CD14-positive monocyte (primary cell): ENCODE results near the gene LTB4R2. TPM values are rescaled to one million over a fixed set of nuclear protein-coding genes. Genes with fewer than 3 reads are reported as not detected.

Source experiments
- DNase-seq, 3 donors: peaks; one replicate each; pipeline ENCODE4 v3.0.0-alpha.2; 2011 to 2022
- H2AFZ ChIP-seq: 2 replicates; pipeline ENCODE4 v1.6.0; 2012; ENCODE audit warnings: mild to moderate bottlenecking, low read depth, low read length, inconsistent platforms; ENCODE audit not compliant: insufficient read depth, poor library complexity, severe bottlenecking
- H3K27ac ChIP-seq, 2 donors: 1 replicate in 1 of 2; 2 replicates in 1 of 2; pipeline ENCODE4 v1.5.1; 2012 to 2013; ENCODE audit warnings: low read length in 2 of 2, control low read depth in 1 of 2, inconsistent platforms in 1 of 2, low read depth in 1 of 2, mild to moderate bottlenecking in 1 of 2
- H3K27me3 ChIP-seq, 2 donors: one replicate each; pipeline versions ENCODE4 v1.6.0 to v1.6.1; 2011 to 2013; ENCODE audit warnings: low read length in 2 of 2; ENCODE audit not compliant: control insufficient read depth in 2 of 2, insufficient read depth in 2 of 2
- H3K36me3 ChIP-seq, 2 donors: replicated peaks in 1 of 2; 1 replicate in 1 of 2; 2 replicates in 1 of 2; pipeline versions ENCODE4 v1.5.1 to v1.6.1; 2012 to 2013; ENCODE audit warnings: low read length in 2 of 2, control low read depth in 1 of 2, inconsistent platforms in 1 of 2, mild to moderate bottlenecking in 1 of 2; ENCODE audit not compliant: insufficient read depth in 2 of 2, control insufficient read depth in 1 of 2
- H3K4me1 ChIP-seq, 2 donors: 1 replicate in 1 of 2; 2 replicates in 1 of 2; pipeline versions ENCODE4 v1.5.1 to v1.6.1; 2012 to 2013; ENCODE audit warnings: low read length in 2 of 2, control low read depth in 1 of 2, inconsistent platforms in 1 of 2, mild to moderate bottlenecking in 1 of 2, moderate library complexity in 1 of 2; ENCODE audit not compliant: insufficient read depth in 2 of 2, control insufficient read depth in 1 of 2
- H3K4me2 ChIP-seq: replicated peaks from 2 replicates; pipeline ENCODE3; 2012; ENCODE audit warnings: low read length, moderate library complexity, mild to moderate bottlenecking; ENCODE audit not compliant: poor library complexity, severe bottlenecking; ENCODE audit errors: extremely low read depth
- H3K4me3 ChIP-seq, 3 experiments: fragments of 200-600 bp in 1 of 3; sonication (generic) in 1 of 3; replicated peaks in 1 of 3; 1 replicate in 2 of 3; 2 replicates in 1 of 3; pipeline ENCODE4 v1.5.1; 2011 to 2013; ENCODE audit warnings: low read length in 3 of 3, mild to moderate bottlenecking in 3 of 3, control low read depth in 2 of 3, low read depth in 2 of 3, inconsistent platforms in 1 of 3, moderate library complexity in 1 of 3
- H3K79me2 ChIP-seq: 2 replicates; pipeline ENCODE4 v1.6.0; 2012; ENCODE audit warnings: mild to moderate bottlenecking, control low read depth, inconsistent platforms, low read length, moderate library complexity; ENCODE audit not compliant: insufficient read depth
- H3K9ac ChIP-seq: 2 replicates; pipeline ENCODE4 v1.6.0; 2017; ENCODE audit warnings: low read length, mild to moderate bottlenecking; ENCODE audit not compliant: insufficient read depth, poor library complexity, severe bottlenecking
- H3K9me3 ChIP-seq, 2 donors: replicated peaks in 1 of 2; 1 replicate in 1 of 2; 2 replicates in 1 of 2; pipeline versions ENCODE4 v1.5.1 to v1.6.1; 2012 to 2013; ENCODE audit warnings: low read length in 2 of 2, control low read depth in 1 of 2; ENCODE audit not compliant: control insufficient read depth in 1 of 2, insufficient read depth in 1 of 2
- H4K20me1 ChIP-seq: 2 replicates; pipeline ENCODE4 v1.6.0; 2012; ENCODE audit warnings: mild to moderate bottlenecking, low read length, control low read depth, moderate library complexity; ENCODE audit not compliant: insufficient read depth
- H3K27ac Mint-ChIP-seq, 7 donors: one replicate each; pipeline ENCODE4 v1.8.0; 2020; ENCODE audit warnings: mild to moderate bottlenecking in 7 of 7, mixed read lengths in 7 of 7, moderate library complexity in 6 of 7, inconsistent platforms in 2 of 7
- H3K27me3 Mint-ChIP-seq, 3 donors: one replicate each; pipeline ENCODE4 v1.8.0; 2021 to 2022; ENCODE audit warnings: low read depth in 3 of 3, mild to moderate bottlenecking in 3 of 3, mixed read lengths in 3 of 3, moderate library complexity in 3 of 3, inconsistent platforms in 1 of 3
- H3K36me3 Mint-ChIP-seq, 2 donors: one replicate each; pipeline ENCODE4 v1.8.0; 2020; ENCODE audit warnings: mixed read lengths in 2 of 2, inconsistent platforms in 1 of 2, mild to moderate bottlenecking in 1 of 2
- H3K4me1 Mint-ChIP-seq: one replicate; pipeline ENCODE4 v1.8.0; 2020; ENCODE audit warnings: mild to moderate bottlenecking, mixed read lengths
- H3K4me3 Mint-ChIP-seq, 2 donors: one replicate each; pipeline ENCODE4 v1.8.0; 2020; ENCODE audit warnings: mild to moderate bottlenecking in 2 of 2, mixed read lengths in 2 of 2, moderate library complexity in 1 of 2
- H3K9me3 Mint-ChIP-seq, 7 donors: one replicate each; pipeline ENCODE4 v1.8.0; 2020 to 2022; ENCODE audit warnings: mixed read lengths in 7 of 7, mild to moderate bottlenecking in 6 of 7, moderate library complexity in 6 of 7, inconsistent platforms in 2 of 7
- CTCF ChIP-seq: fragments of 200-600 bp; IDR thresholded peaks from one replicate; pipeline ENCODE4 v1.8.0; 2022; ENCODE audit warnings: antibody characterized with exemption, mild to moderate bottlenecking
- WGBS: methylation state at CpG from one replicate; pipeline ENCODE4 v1.1.5; 2013; ENCODE audit warnings: missing lambda C conversion rate; ENCODE audit not compliant: insufficient coverage; 5-methylcytosine and 5-hydroxymethylcytosine counted together
- intact Hi-C, 2 donors: fragments of 100-400 bp; cut with micrococcal nuclease; formaldehyde crosslinking; loops; one replicate each; pipeline versions ENCODE4 v1.15.0 to v1.15.1; 2023
- polyA plus RNA-seq, 3 donors: library from polyadenylated mRNA; depleted of rRNA in 1 of 3; unstranded in 2 of 3; stranded (reverse) in 1 of 3; fragments of 300-500 nt in 2 of 3; fragments of >200 nt in 1 of 3; fragmentation: Illumina TruSeq in 2 of 3; gene quantifications; 1 replicate in 2 of 3; 2 replicates in 1 of 3; pipeline ENCODE4 v1.2.3, GENCODE V29; 2012 to 2021

The LTB4R2 gene
- polyA plus RNA-seq, 3 donors = 2.7 to 25.1 (median 2.9) TPM

DNA sequence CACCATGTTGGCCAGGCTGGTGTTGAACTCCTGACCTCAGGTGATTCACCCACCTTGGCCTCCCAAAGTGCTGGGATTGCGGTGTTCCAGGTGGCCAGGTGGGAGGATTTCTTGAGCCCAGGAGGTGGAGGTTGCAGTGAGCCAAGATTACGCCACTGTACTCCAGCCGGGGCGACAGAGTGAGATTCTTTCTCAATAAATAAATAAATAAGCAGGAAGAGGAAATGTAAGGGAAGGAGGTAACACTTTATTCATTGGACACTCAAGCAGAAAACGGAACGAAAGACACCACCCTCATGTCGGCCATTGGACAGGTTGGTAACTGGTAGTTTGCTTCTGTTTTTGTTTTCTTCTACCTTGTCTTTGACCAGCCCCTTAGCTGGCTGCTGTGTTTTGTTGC is 45.1 kb downstream of the LTB4R2 start:
- intact Hi-C loops = no loop called here
- Histone ChIP-seq H4K20me1 (no peaks in the 10 kb centered on the region), H2AFZ (no peak overlapping the region), H3K4me3 (no peak overlapping the region), H3K79me2 (no peaks in the 10 kb centered on the region), H3K4me2 (no peak overlapping the region), H3K36me3 (no peaks in the 10 kb centered on the region), H3K27ac (no peak overlapping the region), H3K27me3 (no peaks in the 10 kb centered on the region), H3K9me3 (no peaks in the 10 kb centered on the region), H3K4me1 (peaks cover 11 to 13% of the 10 kb centered on the region in 2 donors), H3K9ac (no peak overlapping the region)
- Mint-ChIP-seq H3K27me3 (peaks cover 2 to 14% (median 11%) of the 10 kb centered on the region in 3 donors), H3K36me3 (no peaks in the 10 kb centered on the region), H3K4me1 (peaks cover 16% of the 10 kb centered on the region), H3K4me3 (no peak overlapping the region), H3K9me3 (peaks cover 0 to 1% (median 0%) of the 10 kb centered on the region in 7 donors), H3K27ac (peak overlapping the region in 1 of 7 donors; percentile 45)
- no peak for TF ChIP-seq CTCF
- no peak for DNase-seq
- WGBS = no CpG with 5 or more reads among the region's 7 CpGs

GRCh38 chr14:24356208-24356607 is 46.3 kb downstream of the LTB4R2 start:
- H3K27ac ChIP-seq = no peak overlapping the region
- H3K4me1 ChIP-seq = peaks cover 11 to 13% of the 10 kb centered on the region in 2 donors
- no peak overlapping the region for H2AFZ ChIP-seq
- WGBS = 94% methylated on average over 3 of the region's 4 CpGs
- no peak overlapping the region for H3K4me2 ChIP-seq
- H3K9me3 Mint-ChIP-seq = no peaks in the 10 kb centered on the region
- H3K4me1 Mint-ChIP-seq = peaks cover 18% of the 10 kb centered on the region
- no peak for TF ChIP-seq CTCF
- peaks cover 1 to 9% (median 3%) of the 10 kb centered on the region in 3 donors for H3K27me3 Mint-ChIP-seq
- no peak for DNase-seq
- H3K27me3 ChIP-seq = no peaks in the 10 kb centered on the region
- no peaks in the 10 kb centered on the region for H3K9me3 ChIP-seq
- intact Hi-C loops = no loop called here
- H3K9ac ChIP-seq = no peak overlapping the region
- H3K4me3 Mint-ChIP-seq = no peak overlapping the region
- no peaks in the 10 kb centered on the region for H3K36me3 ChIP-seq
- no peak overlapping the region for H3K27ac Mint-ChIP-seq
- no peaks in the 10 kb centered on the region for H3K36me3 Mint-ChIP-seq
- H4K20me1 ChIP-seq = no peaks in the 10 kb centered on the region
- no peaks in the 10 kb centered on the region for H3K79me2 ChIP-seq
- no peak overlapping the region for H3K4me3 ChIP-seq
